Chondrocyte (in vitro differentiated cells): ENCODE results near the gene MPP3. TPM values are rescaled to one million over a fixed set of nuclear protein-coding genes. Genes with fewer than 3 reads are reported as not detected.

Experiments
- DNase-seq: peaks from one replicate; pipeline ENCODE4 v3.0.0; 2021; ENCODE audit warnings: mixed read lengths, low spot score
- H3K27ac Mint-ChIP-seq: one replicate; pipeline ENCODE4 v1.8.0; 2021; ENCODE audit warnings: mild to moderate bottlenecking, moderate library complexity, mixed read lengths; ENCODE audit not compliant: unreplicated experiment
- H3K27me3 Mint-ChIP-seq: 2 replicates; pipeline ENCODE4 v1.8.0; 2021; ENCODE audit warnings: low read depth, mixed read lengths
- H3K36me3 Mint-ChIP-seq: 2 replicates; pipeline ENCODE4 v1.8.0; 2021; ENCODE audit warnings: low read depth, mixed read lengths
- H3K4me1 Mint-ChIP-seq: 2 replicates; pipeline ENCODE4 v1.8.0; 2021; ENCODE audit warnings: low read depth, mild to moderate bottlenecking, mixed read lengths
- H3K4me3 Mint-ChIP-seq: one replicate; pipeline ENCODE4 v1.8.0; 2021; ENCODE audit warnings: mild to moderate bottlenecking, moderate library complexity, mixed read lengths; ENCODE audit not compliant: unreplicated experiment
- H3K9me3 Mint-ChIP-seq: 2 replicates; pipeline ENCODE4 v1.8.0; 2021; ENCODE audit warnings: low read depth, mixed read lengths
- CTCF ChIP-seq: fragments of 200-600 bp; sonication (generic); IDR thresholded peaks from 2 replicates; pipeline ENCODE4 v1.5.0; 2021; ENCODE audit warnings: antibody characterized with exemption, mild to moderate bottlenecking, moderate library complexity
- total RNA-seq: library from RNA; stranded (reverse); gene quantifications from 3 replicates; pipeline ENCODE4 v1.2.1, GENCODE V29; 2021

Gene MPP3
- total RNA-seq, 1 donor from 2014 or later = 14.4 TPM

- peaks cover 14% of the 10 kb centered on the region for H3K4me1 Mint-ChIP-seq
- H3K27ac Mint-ChIP-seq = no peak overlapping the region
- H3K36me3 Mint-ChIP-seq = peaks cover 15% of the 10 kb centered on the region
- H3K4me3 Mint-ChIP-seq = no peak overlapping the region
- H3K27me3 Mint-ChIP-seq = no peaks in the 10 kb centered on the region
- DNase-seq = no peak
- H3K9me3 Mint-ChIP-seq = no peaks in the 10 kb centered on the region
- TF ChIP-seq CTCF = no peak
Observed at GRCh38 chr17:43812396-43813265, 20.3 kb downstream of the MPP3 start.

DNA sequence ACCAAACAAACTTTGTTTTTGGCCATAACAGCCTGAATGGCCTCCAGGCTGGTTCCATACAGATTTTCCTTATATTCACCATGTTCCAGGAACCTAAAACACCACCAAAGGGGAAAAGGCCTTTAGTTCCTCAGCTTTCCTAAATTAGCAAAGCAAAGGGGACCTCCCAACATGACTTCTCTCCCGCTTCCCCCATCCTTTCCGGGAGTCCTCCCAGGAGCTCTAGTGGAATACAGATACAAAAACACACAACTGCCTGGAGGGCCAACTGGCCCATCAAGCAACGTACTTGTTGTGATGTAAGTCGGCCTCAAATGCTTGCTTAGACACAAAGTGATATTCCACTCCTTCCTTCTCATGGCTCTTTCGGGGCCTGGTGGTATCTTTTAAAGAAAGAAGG, 22.1 kb downstream of the MPP3 start:
- Mint-ChIP-seq H3K4me1 (peaks cover 14% of the 10 kb centered on the region), H3K27ac (no peak overlapping the region), H3K36me3 (peaks cover 17% of the 10 kb centered on the region), H3K4me3 (no peak overlapping the region), H3K27me3 (no peaks in the 10 kb centered on the region), H3K9me3 (no peaks in the 10 kb centered on the region)
- DNase-seq = no peak
- TF ChIP-seq CTCF = no peak

DNA sequence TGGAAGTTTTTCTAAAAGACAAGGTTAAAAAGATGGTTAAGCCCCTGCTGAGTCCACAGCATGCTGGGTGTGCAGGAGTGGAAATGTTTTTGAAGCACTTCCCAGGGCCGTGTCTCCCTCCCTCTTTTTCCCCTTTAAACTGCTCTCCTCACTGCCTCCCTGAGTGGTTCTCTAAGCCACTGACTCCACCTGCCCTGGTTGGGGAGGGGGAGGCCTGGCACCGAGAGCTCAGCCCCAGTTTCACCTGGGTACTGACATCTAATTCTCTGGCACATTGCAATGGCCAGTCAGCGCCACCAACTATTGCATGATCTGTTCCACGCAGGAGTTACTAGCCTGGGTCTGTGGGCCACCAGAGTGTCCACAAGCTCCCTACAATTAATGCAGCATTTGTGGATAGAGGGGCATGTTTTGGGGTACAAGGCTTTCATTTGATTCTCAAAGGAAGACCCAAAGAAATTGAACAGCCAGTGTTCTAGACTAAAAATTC, 22.7 kb downstream of the MPP3 start:
- TF ChIP-seq CTCF = no peak
- Mint-ChIP-seq H3K9me3 (no peaks in the 10 kb centered on the region), H3K27me3 (no peaks in the 10 kb centered on the region), H3K27ac (no peak overlapping the region), H3K4me1 (peaks cover 14% of the 10 kb centered on the region), H3K4me3 (no peak overlapping the region), H3K36me3 (peaks cover 22% of the 10 kb centered on the region)
- DNase-seq = no peak

- Mint-ChIP-seq H3K36me3 (peaks cover 16% of the 10 kb centered on the region), H3K4me3 (no peak overlapping the region), H3K27ac (no peak overlapping the region), H3K27me3 (no peaks in the 10 kb centered on the region), H3K4me1 (peaks cover 4% of the 10 kb centered on the region), H3K9me3 (no peaks in the 10 kb centered on the region)
- no peak for TF ChIP-seq CTCF
- no peak for DNase-seq
Observed at GRCh38 chr17:43809121-43809520, 23.8 kb downstream of the MPP3 start.

DNA sequence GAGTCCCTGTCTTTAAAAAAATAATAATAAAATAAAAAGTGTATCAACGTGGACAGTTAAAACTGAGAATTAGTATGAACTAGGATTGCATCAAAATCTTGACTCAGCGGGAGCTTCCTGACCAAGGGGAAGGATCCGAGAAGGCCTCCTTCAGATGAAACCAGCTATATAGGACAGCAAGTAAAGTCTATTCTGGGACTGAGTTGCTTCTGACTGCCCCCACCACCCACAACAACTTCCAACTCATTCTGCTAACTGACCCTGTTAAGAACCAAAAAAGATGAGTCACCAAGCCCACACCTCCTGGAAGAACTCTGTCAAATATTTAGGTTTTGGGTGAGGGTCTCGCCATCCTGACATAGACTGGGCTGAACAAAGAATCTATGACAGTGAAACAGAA, 24.9 kb downstream of the MPP3 start:
- Mint-ChIP-seq H3K9me3 (no peaks in the 10 kb centered on the region), H3K4me3 (no peak overlapping the region), H3K4me1 (peaks cover 4% of the 10 kb centered on the region), H3K36me3 (peaks cover 18% of the 10 kb centered on the region), H3K27me3 (no peaks in the 10 kb centered on the region), H3K27ac (no peak overlapping the region)
- no peak for TF ChIP-seq CTCF
- DNase-seq = no peak
